GM21576 (cell line): Measurements from ENCODE around the gene TRIM7.

ENCODE experiments used
- ATAC-seq: cut with Tn5 transposase; IDR thresholded peaks from one replicate; pipeline ENCODE4 v1.9.1; 2021; ENCODE audit warnings: mild to moderate bottlenecking, moderate library complexity; ENCODE audit not compliant: unreplicated experiment

Gene TRIM7

DNA sequence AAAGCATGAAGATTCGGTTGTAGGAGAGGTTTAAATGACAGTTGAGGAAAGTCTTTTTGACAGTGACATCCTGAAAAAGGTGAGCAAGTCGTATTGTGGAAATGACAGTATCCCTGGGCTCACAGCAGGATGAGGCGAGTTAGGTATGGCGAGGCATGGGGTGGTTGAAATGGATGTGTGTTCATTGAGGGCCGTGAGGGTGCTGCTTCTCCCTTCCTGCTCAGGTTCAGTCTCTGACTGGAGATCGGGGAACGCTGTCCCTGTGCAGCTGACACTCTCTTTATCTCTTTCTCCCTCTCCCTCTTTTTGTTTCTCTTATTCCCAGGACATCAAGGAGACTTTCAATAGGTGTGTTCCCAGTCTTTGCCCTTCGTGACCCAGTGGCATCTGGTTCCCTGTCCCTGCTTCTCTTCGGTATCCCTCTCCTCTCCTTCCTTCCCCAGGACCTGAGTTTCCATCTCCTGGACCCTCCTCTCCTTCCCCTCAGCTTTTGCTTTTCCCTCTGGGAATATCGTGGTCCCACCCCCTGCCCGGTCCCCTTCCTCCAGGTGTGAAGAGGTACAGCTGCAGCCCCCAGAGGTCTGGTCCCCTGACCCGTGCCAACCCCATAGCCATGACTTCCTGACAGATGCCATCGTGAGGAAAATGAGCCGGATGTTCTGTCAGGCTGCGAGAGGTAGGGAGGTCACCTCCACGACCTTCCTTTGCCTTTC, 28.2 kb upstream of the TRIM7 start:
- ATAC-seq = no peak

DNA sequence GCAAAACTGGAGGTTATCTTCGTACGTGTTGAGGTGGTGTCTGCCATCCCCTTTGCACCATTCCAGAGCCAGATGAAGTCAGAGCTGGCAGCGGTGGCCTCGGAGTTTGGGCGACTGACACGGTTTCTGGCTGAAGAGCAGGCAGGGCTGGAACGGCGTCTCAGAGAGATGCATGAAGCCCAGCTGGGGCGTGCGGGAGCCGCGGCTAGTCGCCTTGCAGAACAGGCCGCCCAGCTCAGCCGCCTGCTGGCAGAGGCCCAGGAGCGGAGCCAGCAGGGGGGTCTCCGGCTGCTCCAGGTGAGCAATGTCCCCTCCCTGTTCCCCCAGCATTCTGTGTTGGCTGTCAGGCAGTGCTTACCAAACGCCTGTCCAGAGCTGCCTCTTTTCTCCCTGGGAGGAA, 27.6 kb upstream of the TRIM7 start:
- ATAC-seq = no peak

GRCh38 chr5:181231432-181231831, 26.4 kb upstream of the TRIM7 start:
- no peak for ATAC-seq

DNA sequence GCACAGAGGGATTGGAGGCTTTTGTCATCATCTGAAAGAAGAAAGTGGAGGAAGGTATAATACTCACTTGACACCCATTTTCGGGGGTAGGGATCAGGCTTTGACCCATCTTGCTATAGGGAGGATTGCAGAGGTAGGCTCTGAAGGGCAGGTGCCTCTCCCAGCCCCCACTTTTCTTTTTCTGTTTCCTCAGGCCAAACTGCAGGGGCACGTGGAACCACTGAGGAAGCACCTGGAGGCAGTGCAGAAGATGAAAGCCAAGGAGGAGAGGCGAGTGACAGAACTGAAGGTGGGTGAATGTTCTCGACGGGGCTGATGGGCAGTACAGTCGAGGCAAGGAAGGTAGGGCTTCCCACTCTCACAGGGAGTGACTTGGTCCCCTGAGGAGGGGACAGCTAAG, 25.6 kb upstream of the TRIM7 start:
- ATAC-seq = no peak

GRCh38 chr5:181229996-181230395, 25.0 kb upstream of the TRIM7 start:
- no peak for ATAC-seq

DNA sequence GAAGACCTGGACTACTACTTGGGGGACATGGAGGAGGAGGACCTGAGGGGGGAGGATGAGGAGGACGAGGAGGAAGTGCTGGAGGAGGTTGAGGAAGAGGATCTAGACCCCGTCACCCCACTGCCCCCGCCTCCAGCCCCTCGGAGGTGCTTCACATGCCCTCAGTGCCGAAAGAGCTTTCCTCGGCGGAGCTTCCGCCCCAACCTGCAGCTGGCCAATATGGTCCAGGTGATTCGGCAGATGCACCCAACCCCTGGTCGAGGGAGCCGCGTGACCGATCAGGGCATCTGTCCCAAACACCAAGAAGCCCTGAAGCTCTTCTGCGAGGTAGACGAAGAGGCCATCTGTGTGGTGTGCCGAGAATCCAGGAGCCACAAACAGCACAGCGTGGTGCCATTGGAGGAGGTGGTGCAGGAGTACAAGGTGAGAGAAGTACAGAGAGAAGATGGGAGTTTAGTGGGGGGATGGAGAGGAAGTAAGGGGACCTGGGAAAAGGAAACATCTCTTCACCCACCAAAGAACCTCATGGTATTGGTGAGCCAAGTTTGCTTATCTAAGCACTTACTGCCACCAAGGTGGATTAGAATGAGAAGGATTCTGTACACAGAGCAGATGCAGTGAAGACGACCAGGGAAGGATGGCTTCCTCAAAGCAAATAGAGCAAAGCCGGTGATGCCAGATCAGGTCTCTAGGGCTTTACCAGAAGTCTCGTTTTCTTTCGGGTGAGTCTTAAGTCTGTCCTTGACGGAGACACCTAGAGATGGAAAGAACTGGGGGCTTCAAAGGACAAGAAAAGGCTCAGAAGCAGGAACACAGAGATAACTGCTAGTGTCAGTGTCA, 19.6 kb upstream of the TRIM7 start:
- ATAC-seq = no peak

- no peak for ATAC-seq
Observed at GRCh38 chr5:181223729-181224389, 18.9 kb upstream of the TRIM7 start.

DNA sequence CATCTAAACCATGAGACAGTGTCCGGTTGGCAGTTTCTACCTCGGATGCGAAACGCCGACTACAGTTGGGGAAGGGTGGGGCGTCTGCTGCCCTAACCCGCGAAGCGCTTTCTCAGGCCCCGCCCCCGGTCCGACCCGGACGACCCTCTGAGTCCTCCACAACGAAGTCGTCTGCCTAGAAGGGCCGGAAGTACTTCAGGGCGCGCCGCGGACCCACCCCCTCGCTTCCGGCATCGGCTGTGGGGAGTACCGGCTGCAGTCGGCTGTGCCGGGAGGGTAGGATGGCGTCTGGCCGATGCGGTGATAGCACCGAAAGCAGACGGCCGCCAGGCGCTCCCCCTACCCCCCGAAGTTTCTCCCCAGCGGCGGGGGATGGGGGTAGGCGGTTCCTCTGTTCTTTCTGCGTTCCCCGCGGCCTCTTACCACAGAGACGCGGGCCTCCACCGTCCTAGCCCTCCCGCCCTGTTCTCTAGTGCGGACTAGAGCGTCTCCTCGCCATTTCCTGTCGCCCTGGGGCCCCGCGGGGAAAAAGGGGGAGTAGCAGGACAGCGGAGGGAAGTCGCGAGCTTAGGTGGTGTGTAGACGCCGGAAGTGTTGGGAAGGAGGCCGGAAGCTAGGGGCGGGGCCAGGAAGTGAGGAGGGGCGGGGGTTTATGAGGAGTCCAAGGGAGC, 18.2 kb upstream of the TRIM7 start, which contains the start of gene TRIM41:
Gene TRIM41, plus strand, starts transcription at position 224 of the 671 bp plus-strand sequence. CDS start 719 bp downstream, outside the sequence.
- peak; percentile 56 for ATAC-seq

DNA sequence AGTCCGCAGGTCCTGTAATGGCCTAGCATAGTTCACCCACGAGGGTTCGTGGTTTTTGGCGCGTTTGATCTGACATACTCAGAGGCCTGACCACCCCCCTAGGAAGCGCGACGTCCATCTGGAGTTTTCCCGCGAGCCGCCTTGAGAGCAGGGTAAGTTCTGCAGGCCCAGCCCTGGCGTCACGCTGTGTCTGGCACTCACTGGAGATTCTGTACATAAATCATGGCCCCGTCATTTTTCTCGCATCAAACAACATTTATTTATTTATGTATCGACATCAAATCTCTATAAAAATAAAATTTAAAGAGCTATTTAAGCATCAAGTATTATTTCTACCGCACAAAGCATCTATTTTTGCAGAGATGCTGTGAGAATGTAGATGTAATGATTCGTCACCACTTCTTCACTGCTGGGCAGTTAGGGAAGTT, 17.6 kb upstream of the TRIM7 start:
- ATAC-seq = no peak

DNA sequence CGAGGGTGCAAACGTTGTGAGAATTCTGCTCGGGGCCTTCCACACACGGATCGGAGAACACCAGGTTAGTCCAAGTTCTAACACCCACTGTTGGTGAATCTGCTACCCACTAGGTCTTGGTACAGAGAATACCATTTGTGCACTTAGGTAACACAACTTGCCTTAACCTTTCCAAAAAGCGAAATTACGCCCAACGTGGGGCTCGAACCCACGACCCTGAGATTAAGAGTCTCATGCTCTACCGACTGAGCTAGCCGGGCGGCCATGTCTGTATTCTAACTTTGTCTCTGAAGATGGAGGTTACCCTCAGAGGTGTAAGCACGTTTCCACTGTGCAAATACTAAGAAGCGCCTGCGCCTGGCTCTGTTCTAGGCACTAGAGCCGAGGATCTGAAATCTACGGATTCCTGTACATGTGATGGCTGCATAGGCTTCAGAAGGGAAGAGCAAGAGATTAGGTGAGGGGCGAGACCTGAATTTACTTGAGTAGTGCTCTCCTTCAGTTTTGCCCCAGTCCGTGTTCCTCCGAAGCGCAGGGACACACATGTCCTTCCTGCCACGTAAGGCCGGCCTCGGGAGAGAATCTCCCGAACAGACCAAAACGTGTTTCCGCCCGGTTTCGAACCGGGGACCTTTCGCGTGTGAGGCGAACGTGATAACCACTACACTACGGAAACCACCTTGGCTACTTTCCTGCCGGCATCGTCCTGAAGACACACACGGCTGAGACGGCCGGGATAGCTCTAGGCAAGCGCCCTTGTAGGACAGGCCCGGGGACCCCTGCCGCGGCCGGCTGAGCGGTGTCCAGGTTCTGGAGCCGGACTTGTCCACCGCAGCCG, 17.0 kb upstream of the TRIM7 start:
- ATAC-seq = no peak

GRCh38 chr5:181221105-181221791, 16.3 kb upstream of the TRIM7 start:
- no peak for ATAC-seq

DNA sequence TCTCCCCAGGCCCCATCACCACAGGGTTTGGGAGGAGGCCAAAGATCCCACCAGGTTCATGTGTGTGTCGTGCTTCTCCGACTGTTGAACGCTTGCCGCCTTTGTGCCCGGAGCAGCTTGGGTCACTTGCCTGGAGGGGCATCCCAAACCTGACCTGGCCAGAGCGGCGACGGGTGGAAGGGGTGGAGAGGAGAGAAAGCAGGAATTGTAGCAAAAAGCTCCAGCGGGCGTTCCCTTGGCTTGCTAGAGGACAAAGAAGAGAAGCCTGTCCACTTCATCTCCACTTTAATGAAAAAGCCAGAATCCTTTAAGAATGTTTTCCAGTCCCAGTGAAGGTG, 15.2 kb upstream of the TRIM7 start:
- ATAC-seq = no peak

- no peak for ATAC-seq
Observed at GRCh38 chr5:181219262-181220177, 14.5 kb upstream of the TRIM7 start.

GRCh38 chr5:181218795-181219124, 13.8 kb upstream of the TRIM7 start:
- no peak for ATAC-seq

DNA sequence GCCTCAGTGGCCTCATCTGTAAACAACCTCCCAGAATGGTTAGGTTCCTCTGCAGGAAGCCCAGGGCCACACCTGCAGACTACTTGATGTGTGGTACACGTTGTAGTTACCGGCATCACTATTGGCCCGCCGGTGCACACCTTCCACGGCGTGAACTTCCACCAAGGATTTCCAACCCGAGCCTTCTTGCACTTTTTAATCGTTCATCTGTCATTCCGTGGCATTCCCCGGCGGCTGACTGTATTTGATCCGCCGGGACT, 12.7 kb upstream of the TRIM7 start:
- ATAC-seq = peak; percentile 26

GRCh38 chr5:181217111-181217802, 12.3 kb upstream of the TRIM7 start:
- ATAC-seq = peak; percentile 28

DNA sequence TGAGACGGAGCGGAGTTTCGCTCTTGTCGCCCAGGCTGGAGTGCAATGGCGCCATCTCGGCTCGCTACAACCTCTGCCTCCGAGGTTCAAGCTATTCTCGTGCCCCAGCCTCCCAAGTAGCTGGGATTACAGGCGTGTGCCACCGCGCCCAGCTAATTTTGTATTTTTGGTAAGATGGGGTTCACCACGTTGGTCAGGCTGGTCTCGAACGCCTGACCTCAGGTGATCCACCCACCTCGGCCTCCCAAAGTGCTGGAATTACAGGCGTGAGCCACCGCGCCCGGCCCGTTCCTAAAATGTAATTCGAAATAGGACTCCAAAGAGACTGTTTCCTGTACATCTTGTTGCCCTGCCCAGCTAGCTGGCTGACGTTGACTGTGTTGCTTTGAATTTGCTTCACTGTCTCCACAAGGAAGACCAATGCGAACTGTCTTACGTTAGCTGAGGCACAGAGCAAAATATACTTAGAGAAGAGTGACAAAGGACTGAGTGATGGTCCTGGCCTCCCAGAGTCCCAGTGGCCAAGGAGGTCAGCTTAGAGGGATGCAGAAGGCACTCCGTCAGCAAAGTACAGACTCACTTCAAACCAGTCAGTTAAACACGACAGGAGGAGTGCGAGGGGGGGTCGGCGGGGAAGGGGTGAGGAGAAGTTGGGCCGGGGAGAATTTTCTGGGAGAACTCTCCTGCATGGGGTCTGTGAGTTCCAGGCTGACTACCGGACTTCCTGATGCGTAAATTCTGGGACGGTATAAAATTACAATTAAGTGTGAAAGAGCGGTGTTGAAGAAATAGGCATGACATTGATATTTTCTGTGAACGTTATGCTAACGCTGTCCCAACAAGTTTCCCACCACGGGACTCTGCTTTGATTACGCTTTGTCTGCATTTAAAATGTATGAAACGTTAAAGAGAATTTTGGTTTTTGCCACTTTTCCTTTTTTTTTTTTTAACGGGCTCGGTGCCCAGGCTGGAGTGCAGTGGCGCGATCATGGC, 11.3 kb upstream of the TRIM7 start:
- no peak for ATAC-seq
